Astrocyte of the hippocampus (primary cell): Measurements from ENCODE around the gene MACF1.
A peak's percentile ranks its signal among the peaks of the same experiment; 100 is the strongest.

Experiments used
- DNase-seq: peaks from one replicate; pipeline ENCODE4 v3.0.0; 2011; ENCODE audit warnings: low read depth, low spot score

The MACF1 gene

GRCh38 chr1:39392851-39393573 is 188.5 kb downstream of the MACF1 start:
- no peak for DNase-seq

GRCh38 chr1:39393645-39394044 is 189.2 kb downstream of the MACF1 start:
- DNase-seq, result no peak

GRCh38 chr1:39394059-39394458 is 189.6 kb downstream of the MACF1 start:
- DNase-seq, result no peak

GRCh38 chr1:39394598-39394997 is 190.1 kb downstream of the MACF1 start:
- DNase-seq, result no peak

- DNase-seq, result peak; percentile 89
These were observed 190.9 kb downstream of the MACF1 start for GRCh38 chr1:39395357-39395831.

GRCh38 chr1:39396671-39397070 is 192.2 kb downstream of the MACF1 start:
- no peak for DNase-seq

GRCh38 chr1:39397487-39397886 is 193.0 kb downstream of the MACF1 start:
- DNase-seq, result no peak

- DNase-seq, result peak; percentile 97
These were observed 194.0 kb downstream of the MACF1 start for GRCh38 chr1:39398278-39399021.

- no peak for DNase-seq
These were observed 196.6 kb downstream of the MACF1 start for GRCh38 chr1:39401106-39401505.

- no peak for DNase-seq
These were observed 200.4 kb downstream of the MACF1 start for GRCh38 chr1:39404876-39405275.

- peak; percentile 44 for DNase-seq
These were observed 200.9 kb downstream of the MACF1 start for GRCh38 chr1:39405358-39405757.

- DNase-seq, result peak; percentile 84
These were observed 202.3 kb downstream of the MACF1 start for GRCh38 chr1:39406533-39407450.

- peak; percentile 44 for DNase-seq
These were observed 203.0 kb downstream of the MACF1 start for GRCh38 chr1:39407510-39407895.

- no peak for DNase-seq
These were observed 203.6 kb downstream of the MACF1 start for GRCh38 chr1:39407896-39408640.

- DNase-seq, result peak; percentile 99
These were observed 204.2 kb downstream of the MACF1 start for GRCh38 chr1:39408641-39409054.

- peak; percentile 69 for DNase-seq
These were observed 204.7 kb downstream of the MACF1 start for GRCh38 chr1:39409055-39409816.

- DNase-seq, result peak; percentile 97
These were observed 206.5 kb downstream of the MACF1 start for GRCh38 chr1:39410915-39411436.

- DNase-seq, result peak; percentile 30
These were observed 207.3 kb downstream of the MACF1 start for GRCh38 chr1:39411526-39412478.

GRCh38 chr1:39412892-39413291 is 208.4 kb downstream of the MACF1 start:
- no peak for DNase-seq
